GM12892 (cell line): ENCODE data around the gene TULP4.
"Not testable (repeated sequence)": the region's sequence is repeated elsewhere in the genome, so short reads cannot be mapped to it uniquely, and the experiment has no call there.

Source experiments
- POLR2A ChIP-seq: IDR thresholded peaks from 2 replicates; pipeline ENCODE4 v1.6.1; 2011; ENCODE audit warnings: low read depth, low read length, control low read depth
- POLR2AphosphoS5 ChIP-seq: IDR thresholded peaks from 2 replicates; pipeline ENCODE4 v1.6.1; 2011; ENCODE audit warnings: low read depth, low read length, control low read depth
- TAF1 ChIP-seq: IDR thresholded peaks from 2 replicates; pipeline ENCODE4 v1.6.1; 2011; ENCODE audit warnings: low read depth, mild to moderate bottlenecking, control low read depth, low read length, borderline replicate concordance

DNA sequence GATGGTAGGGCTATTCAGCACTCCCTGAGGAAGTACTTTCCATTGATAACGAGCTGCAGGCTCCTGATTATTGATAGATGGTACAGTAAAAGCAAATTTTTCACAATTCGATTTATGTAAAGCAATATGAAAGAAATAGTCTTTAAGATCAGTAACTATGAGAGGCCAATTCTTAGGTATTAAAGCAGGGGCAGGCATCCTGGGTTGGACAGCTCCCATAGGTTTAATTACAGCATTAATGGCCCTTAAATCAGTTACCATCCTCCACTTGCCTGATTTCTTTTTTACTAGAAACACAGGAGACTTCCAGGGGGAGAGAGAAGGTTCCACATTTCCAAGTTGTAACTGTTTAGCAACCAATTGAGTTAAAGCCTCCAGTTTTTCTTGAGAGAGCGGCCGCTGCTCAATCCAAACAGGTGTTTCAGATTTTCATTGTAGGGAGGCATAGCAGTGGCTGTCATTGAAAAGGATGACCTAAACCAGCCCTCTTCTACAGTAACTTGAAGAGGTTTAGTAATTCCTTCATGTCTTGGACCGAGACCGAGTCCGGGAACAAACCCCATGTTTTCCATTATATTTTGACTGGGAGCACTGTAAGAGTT lies 10.0 kb upstream of the TULP4 start:
- TF ChIP-seq POLR2A, POLR2AphosphoS5, TAF1: not testable (repeated sequence)
